Progenitor cell of endocrine pancreas (in vitro differentiated cells): ENCODE measurements around the gene XRCC6. TPM values are rescaled to one million over a fixed set of nuclear protein-coding genes. Genes with fewer than 3 reads are reported as not detected.

ENCODE experiments used
- DNase-seq: peaks from one replicate; pipeline ENCODE4 v3.0.0; 2021; ENCODE audit warnings: low spot score; ENCODE audit not compliant: unreplicated experiment
- H3K27ac Mint-ChIP-seq: 2 replicates; pipeline ENCODE4 v1.8.0; 2021; ENCODE audit warnings: mild to moderate bottlenecking, moderate library complexity, mixed read lengths
- H3K27me3 Mint-ChIP-seq: 2 replicates; pipeline ENCODE4 v1.8.0; 2021; ENCODE audit warnings: mixed read lengths
- H3K36me3 Mint-ChIP-seq: 2 replicates; pipeline ENCODE4 v1.8.0; 2022; ENCODE audit warnings: mixed read lengths; ENCODE audit not compliant: insufficient read depth
- H3K4me1 Mint-ChIP-seq: 2 replicates; pipeline ENCODE4 v1.8.0; 2021; ENCODE audit warnings: low read depth, mixed read lengths
- H3K4me3 Mint-ChIP-seq: 2 replicates; pipeline ENCODE4 v1.8.0; 2021; ENCODE audit warnings: low read depth, mild to moderate bottlenecking, moderate library complexity, mixed read lengths
- H3K9me3 Mint-ChIP-seq: 2 replicates; pipeline ENCODE4 v1.8.0; 2021; ENCODE audit warnings: low read depth, mixed read lengths
- total RNA-seq: library from RNA; stranded (reverse); gene quantifications from 2 replicates; pipeline ENCODE4 v1.2.1, GENCODE V29; 2021
- TF ChIP-seq, protein P1 (sequence below): fragments of 200-600 bp; sonication (generic); IDR thresholded peaks from one replicate; pipeline ENCODE4 v1.5.0; 2021; ENCODE audit warnings: antibody characterized with exemption, mild to moderate bottlenecking; ENCODE audit not compliant: unreplicated experiment

XRCC6 gene
- total RNA-seq, 1 donor from 2014 or later: 272 TPM

DNA sequence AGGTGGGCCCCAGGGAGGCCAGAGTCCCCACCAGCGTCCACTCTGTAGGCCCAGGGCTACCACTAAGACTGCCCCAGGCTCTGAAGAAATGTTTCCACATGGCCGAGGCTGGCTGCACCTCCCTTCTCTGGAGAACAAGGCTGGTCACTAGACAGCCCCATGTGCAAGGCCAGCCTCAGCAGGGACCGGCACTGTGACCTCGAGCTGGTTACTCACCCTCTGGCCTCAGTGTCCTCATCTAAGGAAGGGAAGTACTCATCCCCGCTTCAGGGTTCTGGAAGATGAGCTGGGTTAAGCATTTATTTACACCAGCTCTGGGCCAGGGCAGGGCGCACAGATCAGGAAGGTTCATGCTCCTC is 41.1 kb upstream of the XRCC6 start:
- Mint-ChIP-seq H3K27me3 (no peaks in the 10 kb centered on the region), H3K4me1 (peaks cover 1% of the 10 kb centered on the region), H3K27ac (no peak overlapping the region), H3K36me3 (peaks cover 18% of the 10 kb centered on the region), H3K9me3 (no peaks in the 10 kb centered on the region), H3K4me3 (no peak overlapping the region)
- DNase-seq: no peak
- TF ChIP-seq, protein P1, sequence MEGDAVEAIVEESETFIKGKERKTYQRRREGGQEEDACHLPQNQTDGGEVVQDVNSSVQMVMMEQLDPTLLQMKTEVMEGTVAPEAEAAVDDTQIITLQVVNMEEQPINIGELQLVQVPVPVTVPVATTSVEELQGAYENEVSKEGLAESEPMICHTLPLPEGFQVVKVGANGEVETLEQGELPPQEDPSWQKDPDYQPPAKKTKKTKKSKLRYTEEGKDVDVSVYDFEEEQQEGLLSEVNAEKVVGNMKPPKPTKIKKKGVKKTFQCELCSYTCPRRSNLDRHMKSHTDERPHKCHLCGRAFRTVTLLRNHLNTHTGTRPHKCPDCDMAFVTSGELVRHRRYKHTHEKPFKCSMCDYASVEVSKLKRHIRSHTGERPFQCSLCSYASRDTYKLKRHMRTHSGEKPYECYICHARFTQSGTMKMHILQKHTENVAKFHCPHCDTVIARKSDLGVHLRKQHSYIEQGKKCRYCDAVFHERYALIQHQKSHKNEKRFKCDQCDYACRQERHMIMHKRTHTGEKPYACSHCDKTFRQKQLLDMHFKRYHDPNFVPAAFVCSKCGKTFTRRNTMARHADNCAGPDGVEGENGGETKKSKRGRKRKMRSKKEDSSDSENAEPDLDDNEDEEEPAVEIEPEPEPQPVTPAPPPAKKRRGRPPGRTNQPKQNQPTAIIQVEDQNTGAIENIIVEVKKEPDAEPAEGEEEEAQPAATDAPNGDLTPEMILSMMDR: no peak

DNA sequence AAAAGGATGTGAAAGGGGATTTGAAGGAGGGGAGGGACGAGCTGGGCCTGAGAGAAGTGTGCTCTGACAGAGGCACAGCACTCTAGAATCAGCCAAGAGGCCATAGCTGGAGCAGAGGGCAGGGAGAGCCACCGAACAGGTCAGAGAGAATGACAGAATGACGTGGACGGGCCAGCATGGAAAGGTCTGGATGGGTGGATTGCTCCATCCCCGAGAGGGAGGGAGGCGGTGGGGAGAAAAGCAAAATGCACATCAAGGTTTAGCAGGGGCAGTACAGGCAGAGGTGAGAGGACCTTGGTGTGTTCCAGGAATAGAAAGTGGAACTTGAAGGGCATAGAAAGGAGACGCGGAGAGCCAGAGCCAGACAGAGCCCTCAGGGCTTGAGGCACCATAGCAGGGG is 38.4 kb upstream of the XRCC6 start:
- no peak overlapping the region for H3K4me3 Mint-ChIP-seq
- no peak for DNase-seq
- no peaks in the 10 kb centered on the region for H3K27me3 Mint-ChIP-seq
- peaks cover 5% of the 10 kb centered on the region for H3K4me1 Mint-ChIP-seq
- H3K36me3 Mint-ChIP-seq: peaks cover 14% of the 10 kb centered on the region
- TF ChIP-seq, protein P1: no peak
- H3K27ac Mint-ChIP-seq: peak overlapping the region; percentile 51
- no peaks in the 10 kb centered on the region for H3K9me3 Mint-ChIP-seq

DNA sequence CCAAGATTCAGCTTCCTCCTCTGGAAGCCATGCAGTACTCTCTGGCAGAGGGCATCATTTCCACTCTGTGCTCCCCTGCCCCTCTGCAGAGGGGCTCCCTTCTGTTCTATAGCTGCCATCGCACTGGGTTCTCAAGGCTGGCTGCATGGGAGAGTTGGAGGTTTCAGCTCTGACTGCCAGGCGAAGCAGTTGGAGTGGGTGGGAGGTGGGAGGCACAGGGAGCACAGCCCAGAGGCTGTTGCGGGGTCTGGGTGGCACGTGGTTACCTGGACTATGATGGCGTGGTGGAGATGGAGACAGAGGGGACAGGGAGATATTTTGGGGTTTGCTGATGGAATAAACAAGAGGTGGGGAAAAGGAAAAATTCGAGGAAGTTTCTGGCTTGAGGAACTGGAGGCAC is 36.2 kb upstream of the XRCC6 start:
- H3K9me3 Mint-ChIP-seq: no peaks in the 10 kb centered on the region

DNA sequence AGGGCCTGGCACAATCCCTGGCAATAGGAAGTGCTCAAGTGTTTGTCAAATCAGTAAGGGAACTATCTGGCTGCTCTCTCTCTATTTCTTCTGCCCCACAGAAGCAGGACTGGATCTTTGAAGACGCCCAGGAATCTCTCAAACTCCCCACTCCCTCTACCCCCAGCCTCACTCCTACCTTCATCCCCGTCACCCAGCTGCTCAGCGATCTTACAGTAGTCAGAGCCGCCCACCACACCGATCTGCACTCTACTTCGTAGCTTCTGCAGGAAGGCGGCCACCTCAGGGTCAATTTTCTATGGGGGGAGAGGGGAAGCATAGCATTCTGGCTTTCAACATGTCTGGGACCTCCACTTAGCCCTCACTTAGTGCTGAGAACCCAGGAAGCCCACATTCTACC is 35.2 kb upstream of the XRCC6 start:
- no peak overlapping the region for H3K4me3 Mint-ChIP-seq
- no peaks in the 10 kb centered on the region for H3K27me3 Mint-ChIP-seq
- H3K9me3 Mint-ChIP-seq: no peaks in the 10 kb centered on the region
- TF ChIP-seq, protein P1: no peak
- H3K4me1 Mint-ChIP-seq: peaks cover 20% of the 10 kb centered on the region
- H3K27ac Mint-ChIP-seq: peak overlapping the region; percentile 59
- H3K36me3 Mint-ChIP-seq: peaks cover 14% of the 10 kb centered on the region
- no peak for DNase-seq

More for the DNA sequence above, 36.2 kb upstream of the XRCC6 start:
- H3K36me3 Mint-ChIP-seq: peaks cover 14% of the 10 kb centered on the region
- DNase-seq: no peak
- TF ChIP-seq, protein P1: no peak
- no peak overlapping the region for H3K4me3 Mint-ChIP-seq
- H3K27me3 Mint-ChIP-seq: no peaks in the 10 kb centered on the region
- peaks cover 20% of the 10 kb centered on the region for H3K4me1 Mint-ChIP-seq
- H3K27ac Mint-ChIP-seq: peak overlapping the region; percentile 63

DNA sequence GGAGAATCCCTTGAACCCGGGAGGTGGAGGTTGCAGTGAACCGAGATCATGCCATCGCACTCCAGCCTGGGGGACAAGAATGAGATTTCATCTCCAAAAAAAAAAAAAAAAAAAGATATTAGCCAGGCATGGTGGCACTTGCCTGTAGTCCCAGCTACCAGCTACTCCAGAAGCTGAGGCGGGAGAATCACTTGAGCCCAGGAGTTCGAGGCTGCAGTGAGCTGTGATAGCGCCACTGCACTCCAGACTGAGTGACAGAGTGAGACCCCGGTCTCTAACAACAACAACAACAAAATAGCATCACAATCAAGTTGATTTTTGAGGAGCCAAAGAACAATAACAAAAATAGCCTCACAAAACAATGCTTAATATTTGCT is 33.8 kb upstream of the XRCC6 start:
- Mint-ChIP-seq H3K4me3 (peak overlapping the region; percentile 94), H3K27ac (peak overlapping the region; percentile 97), H3K9me3 (no peaks in the 10 kb centered on the region), H3K27me3 (no peaks in the 10 kb centered on the region), H3K36me3 (peaks cover 14% of the 10 kb centered on the region), H3K4me1 (peaks cover 20% of the 10 kb centered on the region)
- no peak for DNase-seq
- TF ChIP-seq, protein P1: no peak
